ENCODE measurements around the gene DNAJB9. TPM values are rescaled to one million over a fixed set of nuclear protein-coding genes. Genes with fewer than 3 reads are reported as not detected.

DNAJB9 gene
- total RNA-seq = 10 to 100 TPM in 1 of 2 donors, 1 to 10 TPM in 1; 7.8 to 24.7 TPM

DNA sequence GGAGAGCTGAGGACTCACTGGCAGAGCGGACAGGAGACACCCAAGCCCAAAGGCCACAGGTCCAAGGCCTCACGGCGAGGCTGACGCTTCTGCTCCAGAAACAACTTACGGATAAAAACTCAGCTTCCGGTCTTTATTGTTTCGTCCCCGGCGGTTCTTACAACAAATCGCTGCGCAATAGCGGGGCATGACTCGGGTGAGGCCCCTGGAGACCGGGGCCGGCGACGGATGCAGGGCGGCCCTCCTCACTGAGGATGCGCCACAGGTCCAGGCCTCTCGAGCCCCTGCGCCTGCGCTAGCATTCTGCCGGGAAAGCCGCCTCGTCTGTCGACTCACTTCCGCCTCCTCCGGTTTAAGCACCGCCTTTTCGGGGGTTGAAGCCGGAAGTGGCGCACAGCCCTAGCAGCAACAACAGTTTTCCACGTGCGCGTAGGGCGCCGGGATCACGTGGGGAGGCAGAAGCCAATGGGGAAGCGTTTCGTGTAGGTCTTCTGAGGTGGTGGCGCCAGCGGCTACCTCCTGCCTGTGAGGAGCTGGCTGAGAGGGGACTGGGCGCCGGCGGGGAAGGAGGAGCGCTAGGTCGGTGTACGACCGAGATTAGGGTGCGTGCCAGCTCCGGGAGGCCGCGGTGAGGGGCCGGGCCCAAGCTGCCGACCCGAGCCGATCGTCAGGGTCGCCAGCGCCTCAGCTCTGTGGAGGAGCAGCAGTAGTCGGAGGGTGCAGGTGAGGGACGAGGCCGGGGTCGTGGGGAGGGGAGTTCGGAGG lies at the start of gene DNAJB9, which contains the start of gene THAP5:
Gene DNAJB9, plus strand, starts transcription at position 494 of the 765 bp plus-strand sequence. CDS start 1,853 bp downstream, outside the sequence.
Gene THAP5, minus strand, starts transcription at position 326 of the 765 bp plus-strand sequence. Its CDS starts 137 bp downstream, at position 189.
- peaks cover 12% of the 10 kb centered on the region for H3K4me1 ChIP-seq
- TF ChIP-seq, protein P1, sequence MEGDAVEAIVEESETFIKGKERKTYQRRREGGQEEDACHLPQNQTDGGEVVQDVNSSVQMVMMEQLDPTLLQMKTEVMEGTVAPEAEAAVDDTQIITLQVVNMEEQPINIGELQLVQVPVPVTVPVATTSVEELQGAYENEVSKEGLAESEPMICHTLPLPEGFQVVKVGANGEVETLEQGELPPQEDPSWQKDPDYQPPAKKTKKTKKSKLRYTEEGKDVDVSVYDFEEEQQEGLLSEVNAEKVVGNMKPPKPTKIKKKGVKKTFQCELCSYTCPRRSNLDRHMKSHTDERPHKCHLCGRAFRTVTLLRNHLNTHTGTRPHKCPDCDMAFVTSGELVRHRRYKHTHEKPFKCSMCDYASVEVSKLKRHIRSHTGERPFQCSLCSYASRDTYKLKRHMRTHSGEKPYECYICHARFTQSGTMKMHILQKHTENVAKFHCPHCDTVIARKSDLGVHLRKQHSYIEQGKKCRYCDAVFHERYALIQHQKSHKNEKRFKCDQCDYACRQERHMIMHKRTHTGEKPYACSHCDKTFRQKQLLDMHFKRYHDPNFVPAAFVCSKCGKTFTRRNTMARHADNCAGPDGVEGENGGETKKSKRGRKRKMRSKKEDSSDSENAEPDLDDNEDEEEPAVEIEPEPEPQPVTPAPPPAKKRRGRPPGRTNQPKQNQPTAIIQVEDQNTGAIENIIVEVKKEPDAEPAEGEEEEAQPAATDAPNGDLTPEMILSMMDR (IDR thresholded peaks at IDR 0.05) = no peak
- peak within 1 kb of the TSS; percentile 98 for H3K27ac ChIP-seq
- peak within 1 kb of the TSS; percentile 82 to 94 for H3K9ac ChIP-seq (ENCODE audit: low read depth in 2 of 2, low read length in 2 of 2)
- DNase-seq = peak; percentile 99
- intact Hi-C loops (cut with DNase I) = loop anchor here (5.0 kb wide), 1 partner anchor 42 kb away; the partner anchor contains the start of gene PNPLA8
- no peaks in the 10 kb centered on the region for H3K9me3 ChIP-seq
- no peaks in the 10 kb centered on the region for H3K27me3 ChIP-seq
- H3K36me3 ChIP-seq = no peaks in the 10 kb centered on the region
- peak within 1 kb of the TSS; percentile 89 for H3K4me3 ChIP-seq

GRCh38 chr7:108522780-108523179 lies 46.9 kb upstream of the DNAJB9 start:
- H3K4me1 ChIP-seq = no peaks in the 10 kb centered on the region
- H3K4me3 ChIP-seq = no peak overlapping the region
- TF ChIP-seq, protein P1 (IDR thresholded peaks at IDR 0.05) = no peak
- no peak overlapping the region for H3K9ac ChIP-seq (ENCODE audit: low read depth in 2 of 2, low read length in 2 of 2)
- no peaks in the 10 kb centered on the region for H3K27me3 ChIP-seq
- H3K36me3 ChIP-seq = no peaks in the 10 kb centered on the region
- DNase-seq = no peak
- intact Hi-C loops (cut with DNase I) = no loop called here
- H3K9me3 ChIP-seq = no peaks in the 10 kb centered on the region
- H3K27ac ChIP-seq = no peak overlapping the region

- intact Hi-C loops (cut with DNase I) = loop anchor here (5.0 kb wide), 1 partner anchor 42 kb away; the partner anchor contains the start of genes DNAJB9 and THAP5
These were observed 44.2 kb upstream of the DNAJB9 start for GRCh38 chr7:108525327-108525984.

GRCh38 chr7:108525985-108526767 lies 43.5 kb upstream of the DNAJB9 start, which contains the start of gene PNPLA8:
PNPLA8 (minus strand) TSS chr7:108526135; CDS start chr7:108515491, 10,644 bp downstream.
- Histone ChIP-seq H3K9ac (ENCODE audit: low read depth in 2 of 2, low read length in 2 of 2) (peak within 1 kb of the TSS; percentile 82 to 90), H3K9me3 (no peaks in the 10 kb centered on the region), H3K27ac (peak within 1 kb of the TSS; percentile 96), H3K27me3 (no peaks in the 10 kb centered on the region), H3K4me3 (peak within 1 kb of the TSS; percentile 62), H3K36me3 (no peaks in the 10 kb centered on the region), H3K4me1 (no peaks in the 10 kb centered on the region)
- TF ChIP-seq, protein P1 (IDR thresholded peaks at IDR 0.05) = no peak
- peak; percentile 100 for DNase-seq
- intact Hi-C loops (cut with DNase I) = loop anchor here (5.0 kb wide), 1 partner anchor 41 kb away; the partner anchor contains the start of genes DNAJB9 and THAP5

More at GRCh38 chr7:108525327-108525984, 44.2 kb upstream of the DNAJB9 start:
- no peaks in the 10 kb centered on the region for H3K36me3 ChIP-seq
- H3K9me3 ChIP-seq = no peaks in the 10 kb centered on the region
- DNase-seq = peak; percentile 84
- H3K27me3 ChIP-seq = no peaks in the 10 kb centered on the region
- H3K4me3 ChIP-seq = peak overlapping the region; percentile 62
- H3K9ac ChIP-seq (ENCODE audit: low read depth in 2 of 2, low read length in 2 of 2) = peak overlapping the region; percentile 65 to 90
- H3K27ac ChIP-seq = peak overlapping the region; percentile 96
- no peaks in the 10 kb centered on the region for H3K4me1 ChIP-seq
- TF ChIP-seq, protein P1 (IDR thresholded peaks at IDR 0.05) = no peak

- TF ChIP-seq, protein P1 (IDR thresholded peaks at IDR 0.05) = no peak
- peak overlapping the region; percentile 62 for H3K4me3 ChIP-seq
- no peaks in the 10 kb centered on the region for H3K36me3 ChIP-seq
- no peaks in the 10 kb centered on the region for H3K27me3 ChIP-seq
- intact Hi-C loops (cut with DNase I) = loop anchor here (5.0 kb wide), 1 partner anchor 41 kb away; the partner anchor contains the start of genes DNAJB9 and THAP5
- H3K27ac ChIP-seq = peak overlapping the region; percentile 96
- DNase-seq = no peak
- no peaks in the 10 kb centered on the region for H3K4me1 ChIP-seq
- peak overlapping the region; percentile 52 to 82 for H3K9ac ChIP-seq (ENCODE audit: low read depth in 2 of 2, low read length in 2 of 2)
- H3K9me3 ChIP-seq = no peaks in the 10 kb centered on the region
These were observed 43.0 kb upstream of the DNAJB9 start for GRCh38 chr7:108526768-108527017.

Data from colonic mucosa (tissue), 4 donors.